Neuron (in vitro differentiated cells): ENCODE results near the gene MAD1L1.

Experiments
- H2AFZ ChIP-seq: one replicate; pipeline ENCODE4 v1.6.1; 2013; ENCODE audit warnings: low read depth, mild to moderate bottlenecking, inconsistent platforms, low read length, moderate library complexity
- H3K27me3 ChIP-seq: one replicate; pipeline ENCODE4 v1.6.1; 2013; ENCODE audit warnings: low read length; ENCODE audit not compliant: insufficient read depth
- H3K36me3 ChIP-seq: one replicate; pipeline ENCODE4 v1.6.1; 2013; ENCODE audit warnings: low read length; ENCODE audit not compliant: insufficient read depth
- H3K4me1 ChIP-seq: one replicate; pipeline ENCODE4 v1.6.1; 2013; ENCODE audit warnings: low read length; ENCODE audit not compliant: insufficient read depth
- H3K4me3 ChIP-seq: 2 replicates; pipeline ENCODE4 v1.5.1; 2013; ENCODE audit warnings: mild to moderate bottlenecking, low read length, moderate library complexity
- H3K9me3 ChIP-seq: one replicate; pipeline ENCODE4 v1.6.1; 2013; ENCODE audit warnings: low read length

Gene MAD1L1

DNA sequence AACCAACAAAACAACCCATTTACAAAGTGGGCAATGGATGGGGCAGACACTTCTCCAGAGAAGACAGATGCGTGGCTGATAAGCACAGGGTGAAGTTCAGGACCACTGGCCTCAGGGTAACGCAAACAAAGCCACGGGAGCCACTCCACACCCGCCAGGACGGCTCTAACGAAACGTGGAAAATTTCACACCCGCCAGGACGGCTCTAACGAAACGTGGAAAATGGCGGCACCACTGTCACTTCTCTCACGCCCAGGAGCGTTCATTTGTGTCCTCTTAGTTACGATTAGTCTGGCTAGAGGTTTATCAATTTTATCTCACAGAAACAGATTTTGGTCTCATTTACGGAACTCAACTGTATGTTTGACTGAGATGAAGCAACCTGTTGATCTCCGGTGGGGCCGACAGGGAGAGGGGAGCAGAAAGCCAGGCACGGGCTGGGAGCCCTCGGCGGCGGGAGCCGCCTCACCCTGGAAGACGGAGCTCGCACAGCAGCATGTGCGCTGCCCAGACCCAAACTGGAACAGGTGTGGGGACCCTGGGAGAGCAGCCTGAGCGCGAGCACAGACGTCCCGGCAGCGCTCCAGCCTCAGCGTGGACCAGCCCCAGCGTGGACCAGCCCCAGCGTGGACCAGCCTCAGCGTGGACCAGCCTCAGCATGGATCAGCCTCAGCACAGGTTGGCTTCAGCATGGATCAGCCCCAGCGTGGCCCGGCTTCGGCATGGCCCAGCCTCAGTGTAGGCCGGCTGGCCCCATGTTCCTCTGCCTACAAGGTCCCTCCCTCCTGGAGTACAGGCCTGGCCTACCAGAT is 243.5 kb downstream of the MAD1L1 start:
- Histone ChIP-seq H3K4me1 (no peaks in the 10 kb centered on the region), H3K27me3 (no peaks in the 10 kb centered on the region), H3K4me3 (no peak overlapping the region), H2AFZ (no peak overlapping the region), H3K9me3 (no peaks in the 10 kb centered on the region), H3K36me3 (no peaks in the 10 kb centered on the region)

DNA sequence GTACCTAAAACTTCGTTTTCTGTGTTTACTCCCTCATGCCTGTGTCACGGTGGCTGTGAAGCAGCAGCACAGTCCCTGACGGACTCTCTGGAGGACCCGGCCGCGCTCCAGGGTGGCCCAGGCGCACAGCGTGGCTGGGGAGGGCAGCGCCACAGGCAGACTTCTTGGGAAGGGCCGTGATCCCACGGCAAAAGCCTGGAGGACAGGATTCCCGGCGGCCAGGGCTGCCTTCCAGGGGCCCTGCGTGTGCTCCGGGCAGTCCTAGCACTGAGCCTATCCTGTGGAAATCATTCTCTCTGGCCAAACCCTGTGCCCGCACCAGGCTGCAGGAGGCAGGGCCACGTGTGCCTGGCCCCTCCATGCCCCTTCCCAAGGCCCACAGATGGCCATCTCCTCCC is 244.2 kb downstream of the MAD1L1 start:
- no peaks in the 10 kb centered on the region for H3K9me3 ChIP-seq
- no peak overlapping the region for H3K4me3 ChIP-seq
- H3K4me1 ChIP-seq, result no peaks in the 10 kb centered on the region
- H2AFZ ChIP-seq, result no peak overlapping the region
- H3K36me3 ChIP-seq, result no peaks in the 10 kb centered on the region
- no peaks in the 10 kb centered on the region for H3K27me3 ChIP-seq

DNA sequence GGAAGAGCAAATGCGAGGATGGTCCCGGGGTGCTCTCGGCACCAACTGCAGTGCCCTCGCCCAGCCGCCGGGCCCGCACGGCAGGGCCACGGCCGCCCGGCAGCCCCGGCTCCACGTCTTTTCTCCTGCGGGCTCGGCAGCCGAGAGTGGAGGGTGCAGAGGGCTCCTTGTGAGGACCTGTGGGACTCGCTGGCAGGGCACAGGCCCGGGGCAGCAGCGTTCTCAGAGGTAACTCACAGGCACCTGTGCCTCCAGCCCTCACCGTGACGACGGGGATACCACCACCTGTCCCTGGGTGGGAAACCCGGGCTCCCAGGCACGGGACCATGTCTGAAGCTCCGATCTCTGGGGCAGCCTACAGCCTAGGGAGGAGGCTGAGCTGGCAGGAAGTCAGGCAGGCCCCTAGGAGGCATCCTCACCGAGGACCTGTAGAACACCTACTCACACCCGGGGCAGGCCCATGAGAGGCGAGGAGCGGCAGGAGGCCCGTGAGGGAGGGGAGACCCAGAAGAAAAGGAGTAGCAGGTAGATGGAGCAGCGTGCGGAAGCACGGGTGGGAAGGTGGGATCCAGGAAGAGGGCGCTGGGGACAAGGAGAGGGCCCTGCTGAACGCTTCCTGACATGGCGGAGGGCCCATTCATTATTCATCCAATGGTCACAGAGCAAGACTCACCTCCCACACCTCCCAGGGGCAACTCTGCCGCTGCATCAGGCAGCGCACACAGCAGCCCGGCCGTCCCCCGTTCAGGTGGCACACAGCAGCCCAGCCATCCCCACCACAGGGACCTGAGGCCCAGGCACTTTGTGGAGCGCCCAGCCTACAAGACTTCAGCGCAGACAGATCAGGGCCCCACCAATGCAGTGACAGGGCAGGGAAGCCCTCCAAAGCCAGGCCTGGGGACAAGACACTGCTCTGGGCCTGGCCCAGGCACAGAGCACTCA is 244.9 kb downstream of the MAD1L1 start:
- no peak overlapping the region for H2AFZ ChIP-seq
- no peak overlapping the region for H3K4me3 ChIP-seq
- no peaks in the 10 kb centered on the region for H3K27me3 ChIP-seq
- H3K9me3 ChIP-seq, result no peaks in the 10 kb centered on the region
- no peaks in the 10 kb centered on the region for H3K4me1 ChIP-seq
- no peaks in the 10 kb centered on the region for H3K36me3 ChIP-seq

DNA sequence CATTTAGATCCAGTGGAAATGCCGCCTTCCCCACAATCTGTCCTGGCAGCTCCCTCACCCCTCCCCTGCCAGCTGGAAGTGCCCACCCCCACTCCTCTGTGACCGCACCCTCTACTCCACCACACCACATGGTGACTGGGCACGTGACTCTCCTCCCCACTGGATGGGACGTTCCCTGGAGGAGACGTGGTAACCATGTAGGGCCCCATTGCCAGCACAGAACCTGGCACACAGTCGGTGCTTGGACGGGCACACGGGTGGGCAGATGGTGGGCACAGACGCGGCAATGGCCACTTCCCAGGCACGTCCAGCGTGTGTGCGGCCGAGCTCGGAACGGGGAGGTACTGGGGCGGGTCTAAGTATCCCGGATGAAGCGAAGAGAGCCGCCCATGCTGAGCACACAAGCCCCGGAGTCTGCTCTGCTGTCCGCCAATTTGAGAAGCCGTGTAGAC is 245.6 kb downstream of the MAD1L1 start:
- Histone ChIP-seq H3K36me3 (no peaks in the 10 kb centered on the region), H2AFZ (no peak overlapping the region), H3K4me1 (no peaks in the 10 kb centered on the region), H3K4me3 (no peak overlapping the region), H3K9me3 (no peaks in the 10 kb centered on the region), H3K27me3 (no peaks in the 10 kb centered on the region)

DNA sequence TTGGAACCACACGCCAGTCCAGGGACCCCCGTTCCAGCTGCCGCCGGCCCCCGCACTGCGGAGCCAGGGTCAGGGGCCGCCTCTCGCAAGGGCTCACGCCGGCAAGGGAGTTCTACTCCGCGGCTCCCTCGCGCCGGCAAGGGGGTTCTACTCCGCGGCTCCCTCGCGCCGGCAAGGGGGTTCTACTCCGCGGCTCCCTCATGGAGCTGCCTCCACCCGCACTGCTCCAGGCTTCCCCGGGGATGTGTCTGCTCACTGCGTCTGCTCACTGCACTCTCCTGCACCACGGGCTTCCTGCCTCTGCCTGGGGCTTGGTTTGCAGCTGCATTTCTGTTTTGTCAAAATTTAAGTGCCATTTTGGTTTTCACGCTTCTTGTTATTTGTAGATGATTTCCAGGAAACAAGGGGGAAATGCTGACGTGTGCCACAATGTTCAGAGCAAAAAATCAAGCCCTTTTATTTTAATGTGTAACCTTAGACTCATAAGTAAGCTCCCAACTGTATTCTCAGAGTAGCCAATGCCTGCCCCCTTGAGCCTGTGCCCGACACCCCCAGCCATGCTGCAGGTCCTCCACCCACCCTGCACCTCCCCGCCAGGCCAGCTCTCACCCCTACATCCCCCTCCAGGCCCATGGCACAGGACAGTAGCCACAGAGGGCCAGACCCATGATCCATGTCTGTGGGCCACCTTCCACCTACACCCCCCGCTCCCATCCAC is 246.2 kb downstream of the MAD1L1 start:
- Histone ChIP-seq H3K4me3 (no peak overlapping the region), H2AFZ (no peak overlapping the region), H3K9me3 (no peaks in the 10 kb centered on the region), H3K4me1 (no peaks in the 10 kb centered on the region), H3K36me3 (no peaks in the 10 kb centered on the region), H3K27me3 (no peaks in the 10 kb centered on the region)

DNA sequence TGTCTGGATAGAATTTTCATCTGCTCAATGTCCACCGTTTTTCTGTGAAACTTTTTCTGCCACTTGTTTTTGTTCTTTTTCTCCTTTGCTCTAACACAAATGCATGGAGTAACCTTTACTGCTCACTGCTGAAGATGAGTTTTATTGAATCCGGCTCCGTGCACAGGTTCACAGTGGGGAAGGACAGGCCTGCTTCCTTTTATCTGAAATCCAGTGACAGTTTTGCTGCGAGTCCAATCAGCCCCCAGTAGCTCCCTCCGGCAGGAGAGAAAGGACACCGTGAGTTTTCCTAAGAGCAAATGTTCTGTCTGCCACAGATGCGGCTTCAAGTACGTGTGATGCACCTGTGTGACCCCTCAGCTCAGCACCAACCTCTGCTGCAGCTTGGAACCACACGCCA is 246.8 kb downstream of the MAD1L1 start:
- no peaks in the 10 kb centered on the region for H3K36me3 ChIP-seq
- no peaks in the 10 kb centered on the region for H3K27me3 ChIP-seq
- no peak overlapping the region for H2AFZ ChIP-seq
- H3K4me1 ChIP-seq, result no peaks in the 10 kb centered on the region
- H3K9me3 ChIP-seq, result no peaks in the 10 kb centered on the region
- no peak overlapping the region for H3K4me3 ChIP-seq

DNA sequence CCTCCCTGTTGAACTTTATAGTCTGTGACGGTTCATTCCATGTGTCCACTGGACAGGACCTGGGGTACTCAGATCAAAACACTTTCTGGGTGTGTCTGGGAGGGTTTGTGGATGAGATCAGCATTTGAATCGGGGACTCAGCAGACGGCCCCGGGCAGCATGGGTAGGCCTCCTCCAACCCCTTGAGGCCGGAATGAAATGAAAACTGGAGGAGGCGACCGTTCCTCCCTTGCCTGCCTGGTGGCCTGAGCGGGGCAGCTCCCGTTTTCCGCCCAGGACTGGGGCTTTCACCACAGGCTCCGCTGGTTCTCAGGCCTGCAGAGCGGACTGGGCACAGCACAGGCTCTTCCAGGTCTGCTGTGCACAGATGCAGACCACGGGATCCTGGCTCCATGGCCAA is 247.7 kb downstream of the MAD1L1 start:
- Histone ChIP-seq H3K4me3 (no peak overlapping the region), H2AFZ (no peak overlapping the region), H3K27me3 (no peaks in the 10 kb centered on the region), H3K36me3 (no peaks in the 10 kb centered on the region), H3K4me1 (no peaks in the 10 kb centered on the region), H3K9me3 (no peaks in the 10 kb centered on the region)

DNA sequence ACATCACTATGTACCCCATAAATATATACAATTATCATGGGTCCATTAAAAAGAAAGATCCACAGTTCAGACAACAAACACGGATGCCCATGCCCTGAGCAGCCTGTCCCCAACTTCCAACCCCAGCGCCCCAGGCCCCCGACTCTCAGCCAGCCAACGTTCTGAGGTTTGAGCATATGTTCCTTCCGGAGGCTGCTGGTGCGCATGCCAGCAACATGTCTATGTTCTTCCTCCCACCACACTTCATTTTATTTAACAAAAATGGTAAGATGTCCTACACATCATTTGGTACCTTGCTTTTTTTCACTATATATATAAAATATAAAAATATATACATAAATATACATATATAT is 250.9 kb downstream of the MAD1L1 start:
- Histone ChIP-seq H3K36me3 (peaks cover 7% of the 10 kb centered on the region), H3K27me3 (no peaks in the 10 kb centered on the region), H3K4me1 (no peaks in the 10 kb centered on the region), H2AFZ (no peak overlapping the region), H3K4me3 (no peak overlapping the region), H3K9me3 (peaks cover 9% of the 10 kb centered on the region)

DNA sequence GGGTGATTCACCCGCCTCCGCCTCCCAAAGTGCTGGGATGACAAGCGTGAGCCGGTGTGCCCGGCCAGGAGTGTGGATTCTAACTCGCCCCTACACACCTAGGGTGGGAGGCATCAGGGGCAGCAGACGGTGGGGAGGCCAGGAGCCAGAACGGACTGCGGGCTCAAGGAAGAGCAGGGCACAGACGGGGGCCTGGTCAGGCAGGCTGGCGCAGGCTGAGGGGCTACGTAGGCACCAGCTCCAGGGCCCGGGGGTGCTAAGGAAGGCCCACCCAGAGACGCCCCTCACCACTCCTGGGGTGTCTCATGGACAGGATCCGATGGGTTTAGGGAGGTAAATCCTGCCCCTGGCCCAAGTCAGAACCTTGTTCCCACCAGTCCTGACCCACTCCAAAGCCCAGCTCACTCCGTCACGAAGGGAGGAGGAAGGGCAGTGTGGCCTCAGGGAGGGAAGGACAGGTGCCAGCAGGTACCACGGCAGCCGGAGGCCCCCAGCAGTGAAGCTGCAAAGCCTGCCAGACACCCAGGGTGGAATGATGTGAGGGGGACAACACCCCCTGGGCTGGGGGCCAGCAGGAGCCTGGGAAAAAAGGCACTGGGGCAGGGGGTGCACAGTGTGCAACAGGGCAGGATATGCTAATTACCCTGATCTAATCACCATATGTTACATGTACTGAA is 251.4 kb downstream of the MAD1L1 start:
- Histone ChIP-seq H3K27me3 (no peaks in the 10 kb centered on the region), H2AFZ (no peak overlapping the region), H3K4me3 (no peak overlapping the region), H3K36me3 (peaks cover 7% of the 10 kb centered on the region), H3K9me3 (peaks cover 9% of the 10 kb centered on the region), H3K4me1 (no peaks in the 10 kb centered on the region)

DNA sequence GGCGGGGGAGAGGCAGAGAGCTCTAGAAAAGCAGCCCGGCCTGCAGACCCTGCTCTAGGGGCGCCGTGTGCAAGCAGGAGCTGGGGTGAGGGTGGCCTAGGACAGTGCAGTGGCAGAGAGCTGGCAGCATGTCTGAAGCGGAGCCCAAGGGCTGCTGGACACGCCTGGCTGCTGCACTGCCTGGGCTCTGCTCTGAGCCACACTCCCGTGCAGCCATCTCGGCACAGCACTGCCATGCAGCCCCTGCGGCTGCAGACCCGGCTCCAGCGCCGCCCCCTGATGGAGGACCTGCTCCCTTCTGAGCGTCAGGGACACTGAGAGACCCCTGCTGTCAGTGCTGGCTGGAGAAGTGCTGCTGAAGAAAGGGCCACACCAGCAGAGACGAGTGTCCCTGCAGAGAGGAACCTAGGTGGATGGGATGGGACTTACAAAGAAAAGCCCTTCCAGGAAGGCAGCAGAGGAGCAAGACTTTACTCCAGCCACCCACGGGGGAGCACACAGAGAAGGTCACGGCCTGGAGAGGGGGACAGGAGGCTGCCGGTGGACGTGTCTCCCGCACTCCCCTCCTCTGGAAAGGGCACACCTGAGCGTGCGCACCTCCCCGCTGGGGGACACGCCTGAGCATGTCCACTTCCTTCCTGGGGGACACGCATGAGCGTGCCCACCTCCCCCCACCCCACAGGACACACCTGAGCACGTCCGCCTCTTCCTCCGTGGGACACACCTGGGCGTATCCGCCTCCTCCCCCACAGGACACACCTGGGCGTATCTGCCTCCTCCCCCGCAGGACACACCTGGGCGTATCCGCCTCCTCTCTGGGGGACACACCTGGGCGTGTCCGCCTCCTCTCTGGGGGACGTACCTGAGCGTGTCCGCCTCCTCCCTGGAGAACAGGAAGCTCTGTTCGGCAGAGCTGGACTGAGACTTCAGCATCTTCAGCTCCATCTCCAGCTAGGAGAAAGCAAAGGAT is 252.9 kb downstream of the MAD1L1 start:
- H3K4me1 ChIP-seq, result no peaks in the 10 kb centered on the region
- no peak overlapping the region for H2AFZ ChIP-seq
- H3K36me3 ChIP-seq, result peaks cover 11% of the 10 kb centered on the region
- H3K9me3 ChIP-seq, result peaks cover 9% of the 10 kb centered on the region
- H3K27me3 ChIP-seq, result no peaks in the 10 kb centered on the region
- no peak overlapping the region for H3K4me3 ChIP-seq

DNA sequence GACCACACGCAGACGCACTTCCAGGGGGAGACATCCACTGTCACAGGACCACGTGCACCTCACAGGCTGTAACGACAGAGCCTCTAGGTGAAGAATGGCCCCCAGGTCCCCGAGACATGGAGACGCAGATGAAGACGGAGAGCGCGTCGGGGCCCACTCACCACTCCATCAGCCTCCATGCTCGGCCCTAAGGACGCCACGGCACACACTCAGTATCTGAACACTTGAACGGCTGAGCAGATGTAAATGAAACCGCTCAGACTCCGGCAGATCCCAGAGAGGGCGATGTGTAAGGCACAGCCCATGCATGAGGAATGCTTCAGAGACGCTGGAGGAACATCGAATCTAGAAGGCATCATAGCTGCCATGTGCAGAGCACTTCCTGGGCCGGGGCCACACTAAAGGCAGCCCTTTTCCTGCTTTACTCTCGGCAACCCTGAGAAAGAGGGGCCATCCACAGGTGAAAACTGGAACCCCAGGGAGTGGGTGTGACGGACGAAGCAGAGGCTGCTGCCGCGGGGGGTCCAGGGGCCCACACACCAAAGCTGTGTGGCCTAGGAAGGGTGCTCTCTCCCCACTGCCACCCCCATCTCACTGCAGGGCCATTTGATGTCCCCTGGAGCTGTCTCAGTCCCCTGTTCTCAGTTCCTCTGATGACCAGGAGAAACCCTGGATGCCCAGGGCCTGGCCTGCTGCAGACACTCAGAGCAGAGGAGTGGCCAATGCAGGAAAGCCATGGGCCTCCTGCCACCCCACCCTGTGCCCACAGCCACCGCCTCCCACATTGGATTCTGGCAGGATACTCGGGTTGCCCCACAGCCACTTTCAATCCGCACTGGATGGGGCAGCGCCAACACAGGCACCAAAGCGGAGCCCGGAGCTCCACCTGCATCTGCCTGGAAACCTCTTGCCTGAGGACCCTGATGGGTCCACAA is 253.8 kb downstream of the MAD1L1 start:
- H3K27me3 ChIP-seq, result no peaks in the 10 kb centered on the region
- no peak overlapping the region for H2AFZ ChIP-seq
- H3K36me3 ChIP-seq, result peaks cover 11% of the 10 kb centered on the region
- H3K4me3 ChIP-seq, result no peak overlapping the region
- peaks cover 4% of the 10 kb centered on the region for H3K4me1 ChIP-seq
- H3K9me3 ChIP-seq, result peaks cover 9% of the 10 kb centered on the region
